Measurements from ENCODE around the gene ZBTB21. TPM values are rescaled to one million over a fixed set of nuclear protein-coding genes. Genes with fewer than 3 reads are reported as not detected.
A peak's percentile ranks its signal among the peaks of the same experiment; 100 is the strongest.

ZBTB21 gene
- total RNA-seq, 1 donor from 2014 or later, result 6.6 TPM

DNA sequence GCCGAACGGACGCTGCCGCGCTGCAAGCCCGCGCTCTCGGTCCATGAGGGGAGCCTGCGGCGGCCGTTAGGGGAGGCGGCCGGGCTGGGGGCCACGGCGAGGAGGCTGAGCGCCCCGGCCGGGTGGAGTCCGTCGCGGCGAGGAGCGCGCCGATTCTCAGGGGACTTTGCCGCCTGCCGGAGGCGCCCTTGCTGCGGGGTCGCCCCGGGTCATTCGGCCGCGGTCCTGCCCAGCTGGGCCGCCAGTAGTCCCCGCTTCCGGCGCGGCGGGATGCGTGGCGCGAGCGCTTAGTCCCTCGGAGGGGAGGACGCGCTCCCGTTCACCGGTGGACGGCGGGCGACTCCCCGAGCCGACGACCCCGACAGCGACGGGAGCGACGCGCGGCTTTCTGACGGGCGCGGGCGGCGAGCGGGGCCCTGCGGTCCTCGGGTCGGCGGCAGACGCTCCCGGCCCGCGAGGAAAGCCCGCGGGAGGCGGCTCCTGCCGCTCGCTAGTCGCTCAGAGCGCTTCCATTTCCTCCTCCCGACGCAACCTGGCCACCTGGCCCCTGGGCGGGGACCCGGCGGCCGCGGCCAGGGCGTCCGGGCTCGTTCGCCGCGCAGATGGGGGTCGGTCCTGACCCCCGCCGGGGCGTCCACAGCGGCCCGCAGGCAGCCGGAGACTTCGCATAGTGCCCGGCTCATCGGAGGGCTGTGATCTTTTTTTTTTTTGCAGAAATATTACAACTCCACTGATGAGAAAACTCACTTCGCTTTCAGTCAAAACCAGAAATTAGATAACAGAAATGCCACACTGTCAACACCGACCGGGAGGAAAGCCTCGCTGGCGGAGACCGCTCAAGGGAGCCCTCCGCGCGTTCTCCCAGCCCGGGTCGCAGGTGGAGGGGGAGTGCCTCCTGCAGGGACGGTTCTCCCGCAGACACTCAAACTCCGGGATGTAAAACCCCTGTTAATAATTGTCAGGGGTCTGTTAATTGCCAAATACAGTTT lies 641 bp upstream of the ZBTB21 start:
- Histone ChIP-seq H3K36me3 (ENCODE audit: control insufficient read depth, insufficient read depth, low read length) (peaks cover 1% of the 10 kb centered on the region), H3K27me3 (ENCODE audit: control insufficient read depth, insufficient read depth, low read length) (no peaks in the 10 kb centered on the region), H3K4me3 (ENCODE audit: low read depth, low read length) (peak overlapping the region; percentile 51)
- DNase-seq (ENCODE audit: low read depth) (no peak), FAIRE-seq (no peak)
- TF ChIP-seq, protein P1, sequence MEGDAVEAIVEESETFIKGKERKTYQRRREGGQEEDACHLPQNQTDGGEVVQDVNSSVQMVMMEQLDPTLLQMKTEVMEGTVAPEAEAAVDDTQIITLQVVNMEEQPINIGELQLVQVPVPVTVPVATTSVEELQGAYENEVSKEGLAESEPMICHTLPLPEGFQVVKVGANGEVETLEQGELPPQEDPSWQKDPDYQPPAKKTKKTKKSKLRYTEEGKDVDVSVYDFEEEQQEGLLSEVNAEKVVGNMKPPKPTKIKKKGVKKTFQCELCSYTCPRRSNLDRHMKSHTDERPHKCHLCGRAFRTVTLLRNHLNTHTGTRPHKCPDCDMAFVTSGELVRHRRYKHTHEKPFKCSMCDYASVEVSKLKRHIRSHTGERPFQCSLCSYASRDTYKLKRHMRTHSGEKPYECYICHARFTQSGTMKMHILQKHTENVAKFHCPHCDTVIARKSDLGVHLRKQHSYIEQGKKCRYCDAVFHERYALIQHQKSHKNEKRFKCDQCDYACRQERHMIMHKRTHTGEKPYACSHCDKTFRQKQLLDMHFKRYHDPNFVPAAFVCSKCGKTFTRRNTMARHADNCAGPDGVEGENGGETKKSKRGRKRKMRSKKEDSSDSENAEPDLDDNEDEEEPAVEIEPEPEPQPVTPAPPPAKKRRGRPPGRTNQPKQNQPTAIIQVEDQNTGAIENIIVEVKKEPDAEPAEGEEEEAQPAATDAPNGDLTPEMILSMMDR (IDR thresholded peaks at IDR 0.05; ENCODE audit: insufficient read depth, low read length, severe bottlenecking), result no peak

- Histone ChIP-seq H3K27me3 (ENCODE audit: control insufficient read depth, insufficient read depth, low read length) (no peaks in the 10 kb centered on the region), H3K4me3 (ENCODE audit: low read depth, low read length) (peak overlapping the region; percentile 51), H3K36me3 (ENCODE audit: control insufficient read depth, insufficient read depth, low read length) (peaks cover 1% of the 10 kb centered on the region)
- FAIRE-seq (no peak), DNase-seq (ENCODE audit: low read depth) (peak; percentile 17)
- TF ChIP-seq, protein P1 (IDR thresholded peaks at IDR 0.05; ENCODE audit: insufficient read depth, low read length, severe bottlenecking), result peak; percentile 25
Measured at GRCh38 chr21:42009018-42009830, 936 bp downstream of the ZBTB21 start.

- DNase-seq (ENCODE audit: low read depth) (no peak), FAIRE-seq (no peak)
- Histone ChIP-seq H3K4me3 (ENCODE audit: low read depth, low read length) (no peak overlapping the region), H3K36me3 (ENCODE audit: control insufficient read depth, insufficient read depth, low read length) (peaks cover 1% of the 10 kb centered on the region), H3K27me3 (ENCODE audit: control insufficient read depth, insufficient read depth, low read length) (no peaks in the 10 kb centered on the region)
- TF ChIP-seq, protein P1 (IDR thresholded peaks at IDR 0.05; ENCODE audit: insufficient read depth, low read length, severe bottlenecking), result no peak
Measured at GRCh38 chr21:42007356-42007940, 2.7 kb downstream of the ZBTB21 start.

DNA sequence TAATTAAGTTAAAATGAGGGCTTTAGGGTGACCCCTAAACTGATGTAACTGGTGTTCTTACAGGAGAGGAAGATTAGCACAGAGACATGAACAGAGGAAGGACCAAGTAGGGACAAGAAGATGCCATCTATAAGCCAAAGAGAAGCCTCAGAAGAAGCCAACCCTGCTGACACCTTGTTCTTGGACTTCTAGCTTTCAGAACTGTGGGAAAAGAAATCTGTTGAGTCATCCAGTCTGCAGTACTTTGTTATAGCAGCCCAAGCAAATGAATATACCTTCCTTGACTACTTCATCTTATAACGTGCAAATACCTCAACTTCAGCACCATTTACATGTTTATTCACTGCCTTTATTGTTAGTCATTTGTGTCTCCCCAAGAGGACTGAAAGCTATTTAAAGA lies 3.4 kb downstream of the ZBTB21 start:
- Histone ChIP-seq H3K27me3 (ENCODE audit: control insufficient read depth, insufficient read depth, low read length) (no peaks in the 10 kb centered on the region), H3K4me3 (ENCODE audit: low read depth, low read length) (no peak overlapping the region), H3K36me3 (ENCODE audit: control insufficient read depth, insufficient read depth, low read length) (peaks cover 3% of the 10 kb centered on the region)
- FAIRE-seq (no peak), DNase-seq (ENCODE audit: low read depth) (no peak)
- TF ChIP-seq, protein P1 (IDR thresholded peaks at IDR 0.05; ENCODE audit: insufficient read depth, low read length, severe bottlenecking), result no peak

- FAIRE-seq (no peak), DNase-seq (ENCODE audit: low read depth) (no peak)
- H3K27me3 ChIP-seq (ENCODE audit: control insufficient read depth, insufficient read depth, low read length), result no peaks in the 10 kb centered on the region
- TF ChIP-seq, protein P1 (IDR thresholded peaks at IDR 0.05; ENCODE audit: insufficient read depth, low read length, severe bottlenecking), result no peak
- H3K36me3 ChIP-seq (ENCODE audit: control insufficient read depth, insufficient read depth, low read length), result peaks cover 3% of the 10 kb centered on the region
- no peak overlapping the region for H3K4me3 ChIP-seq (ENCODE audit: low read depth, low read length)
Measured at GRCh38 chr21:42004406-42005199, 5.6 kb downstream of the ZBTB21 start.

Data from bronchial epithelial cell (primary cell).